Fibroblast of mammary gland (primary cell): Measurements from ENCODE around the gene USP47.

Experiments used
- DNase-seq: peaks from one replicate; pipeline ENCODE4 v3.0.0-alpha.2; 2010; ENCODE audit warnings: low read depth
- H3K4me3 ChIP-seq: 2 replicates; pipeline ENCODE4 v1.5.1; 2011; ENCODE audit warnings: low read depth, mild to moderate bottlenecking, low read length, moderate library complexity; ENCODE audit not compliant: control insufficient read depth
- CTCF ChIP-seq: conservative IDR thresholded peaks from 2 replicates; pipeline ENCODE4 v1.5.1; 2011; ENCODE audit warnings: low read depth, low read length, inconsistent platforms; ENCODE audit not compliant: control insufficient read depth, insufficient read depth

Gene USP47

GRCh38 chr11:11988681-11989261 lies 147.0 kb downstream of the USP47 start:
- no peak for DNase-seq
- TF ChIP-seq CTCF = peak; percentile 28
- H3K4me3 ChIP-seq = no peak overlapping the region

- TF ChIP-seq CTCF = no peak
- no peak overlapping the region for H3K4me3 ChIP-seq
- peak; percentile 76 for DNase-seq
These were observed 148.3 kb downstream of the USP47 start for GRCh38 chr11:11989774-11990744.

GRCh38 chr11:11992257-11993212 lies 150.8 kb downstream of the USP47 start:
- DNase-seq = peak; percentile 51
- no peak for TF ChIP-seq CTCF
- no peak overlapping the region for H3K4me3 ChIP-seq

- no peak overlapping the region for H3K4me3 ChIP-seq
- DNase-seq = peak; percentile 85
- TF ChIP-seq CTCF = no peak
These were observed 152.1 kb downstream of the USP47 start for GRCh38 chr11:11993839-11994238.

- TF ChIP-seq CTCF = no peak
- no peak for DNase-seq
- H3K4me3 ChIP-seq = no peak overlapping the region
These were observed 153.8 kb downstream of the USP47 start for GRCh38 chr11:11995601-11996000.

- H3K4me3 ChIP-seq = no peak overlapping the region
- TF ChIP-seq CTCF = no peak
- no peak for DNase-seq
These were observed 154.7 kb downstream of the USP47 start for GRCh38 chr11:11996321-11997048.
